Muscle layer of duodenum (tissue), 2 donors: ENCODE results near the gene OPRD1.
"Not testable (repeated sequence)": the region's sequence is repeated elsewhere in the genome, so short reads cannot be mapped to it uniquely, and the experiment has no call there.

ENCODE experiments used
- H3K27ac ChIP-seq: one replicate; pipeline ENCODE4 v1.7.0; 2013; ENCODE audit warnings: mild to moderate bottlenecking, low read length
- H3K27me3 ChIP-seq: one replicate; pipeline ENCODE4 v1.7.0; 2013; ENCODE audit warnings: low read depth, mild to moderate bottlenecking, control low read depth, low read length
- H3K36me3 ChIP-seq, 2 donors: one replicate each; pipeline ENCODE4 v1.7.0; 2013; ENCODE audit warnings: low read length in 2 of 2, control low read depth in 1 of 2, mild to moderate bottlenecking in 1 of 2; ENCODE audit not compliant: insufficient read depth in 2 of 2, control insufficient read depth in 1 of 2
- H3K4me1 ChIP-seq, 2 donors: one replicate each; pipeline ENCODE4 v1.7.0; 2013; ENCODE audit warnings: low read length in 2 of 2, mild to moderate bottlenecking in 2 of 2, control low read depth in 1 of 2, moderate library complexity in 1 of 2; ENCODE audit not compliant: insufficient read depth in 2 of 2, control insufficient read depth in 1 of 2
- H3K4me3 ChIP-seq, 2 donors: one replicate each; pipeline ENCODE4 v1.7.0; 2013; ENCODE audit warnings: low read length in 2 of 2, low read depth in 1 of 2, mild to moderate bottlenecking in 1 of 2
- H3K9me3 ChIP-seq, 2 donors: one replicate each; pipeline ENCODE4 v1.7.0; 2013; ENCODE audit warnings: low read length in 2 of 2, control low read depth in 1 of 2, mild to moderate bottlenecking in 1 of 2; ENCODE audit not compliant: control insufficient read depth in 1 of 2
- donor health status: healthy.

The OPRD1 gene

DNA sequence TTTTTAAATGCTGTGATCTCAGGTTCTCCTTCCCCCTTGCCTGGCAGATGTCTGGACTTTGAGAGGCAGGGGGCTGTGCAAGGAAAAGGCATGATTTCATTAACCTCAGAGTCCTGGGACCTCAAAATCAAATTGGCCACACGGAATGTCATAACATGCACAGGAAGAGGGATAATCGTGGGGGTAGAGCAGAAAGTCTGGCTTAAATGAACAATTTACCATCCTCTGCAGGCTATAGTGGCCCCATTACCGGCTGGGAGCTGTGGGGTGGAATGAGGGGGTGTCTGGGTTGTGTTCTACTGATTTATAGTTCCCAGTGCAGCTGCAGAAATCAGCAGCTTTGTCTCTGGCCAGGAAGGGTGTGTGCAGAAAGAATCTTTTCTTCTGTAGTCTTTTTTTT, 10.8 kb downstream of the OPRD1 start:
- no peak overlapping the region for H3K4me3 ChIP-seq
- no peaks in the 10 kb centered on the region for H3K9me3 ChIP-seq
- H3K4me1 ChIP-seq: no peaks in the 10 kb centered on the region
- no peak overlapping the region for H3K27ac ChIP-seq
- H3K36me3 ChIP-seq: no peaks in the 10 kb centered on the region
- no peaks in the 10 kb centered on the region for H3K27me3 ChIP-seq

- not testable (repeated sequence) for H3K4me1 ChIP-seq
These were observed 12.1 kb downstream of the OPRD1 start for GRCh38 chr1:28824061-28824460.

DNA sequence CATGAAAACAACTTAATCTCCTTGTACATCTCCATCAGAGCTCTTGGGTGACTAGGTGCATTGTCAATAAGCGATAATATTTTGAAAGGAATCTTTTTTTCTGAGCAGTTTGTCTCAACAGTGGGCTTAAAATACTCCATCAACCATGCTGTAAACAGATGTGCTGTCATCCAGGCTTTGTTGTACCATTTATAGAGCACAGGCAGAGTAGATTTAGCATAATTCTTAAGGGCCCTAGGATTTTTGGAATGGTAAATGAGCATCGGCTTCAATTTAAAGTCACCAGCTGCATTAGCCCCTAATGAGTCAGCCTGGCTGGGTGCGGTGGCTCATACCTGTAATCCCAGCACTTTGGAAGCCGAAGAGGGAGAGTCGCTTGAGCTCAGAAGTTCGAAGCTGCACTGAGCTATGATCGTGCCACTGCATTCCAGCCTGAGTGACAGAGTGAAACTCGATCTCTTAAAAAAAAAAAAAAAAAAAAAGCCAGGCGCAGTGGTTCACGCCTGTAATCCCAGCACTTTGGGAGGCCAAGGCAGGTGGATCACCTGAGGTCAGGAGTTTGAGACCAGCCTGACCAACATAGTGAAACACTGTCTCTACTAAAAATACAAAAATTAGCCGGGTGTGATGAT, 16.4 kb downstream of the OPRD1 start:
- not testable (repeated sequence) for H3K4me3 ChIP-seq, H3K27me3 ChIP-seq, H3K4me1 ChIP-seq, H3K27ac ChIP-seq, H3K9me3 ChIP-seq, H3K36me3 ChIP-seq

More at GRCh38 chr1:28824061-28824460, 12.1 kb downstream of the OPRD1 start:
- not testable (repeated sequence) for H3K27ac ChIP-seq, H3K36me3 ChIP-seq, H3K4me3 ChIP-seq, H3K9me3 ChIP-seq, H3K27me3 ChIP-seq

DNA sequence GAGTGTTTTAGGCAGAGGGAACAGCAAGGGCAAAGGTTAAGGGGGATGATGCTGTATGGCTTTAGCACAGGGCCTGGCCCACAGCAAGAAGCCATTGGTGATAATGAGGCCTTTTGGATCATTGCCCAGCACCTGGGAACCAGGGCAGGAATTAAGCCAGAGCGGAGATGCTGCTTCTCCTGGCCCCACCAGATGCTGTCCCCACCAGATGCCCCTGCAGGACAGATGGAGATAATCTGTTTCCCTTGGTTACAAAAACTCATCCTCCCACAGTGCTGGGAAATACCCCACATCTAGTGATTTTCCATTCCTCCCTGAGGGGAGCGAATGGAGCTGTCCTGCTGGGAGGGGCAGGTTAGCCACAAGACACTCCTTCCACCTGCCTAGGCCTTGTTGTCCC, 18.8 kb downstream of the OPRD1 start:
- Histone ChIP-seq H3K9me3 (no peaks in the 10 kb centered on the region), H3K27me3 (no peaks in the 10 kb centered on the region), H3K27ac (no peak overlapping the region), H3K36me3 (no peaks in the 10 kb centered on the region), H3K4me3 (no peak overlapping the region), H3K4me1 (no peaks in the 10 kb centered on the region)

GRCh38 chr1:28832966-28833365, 21.0 kb downstream of the OPRD1 start:
- Histone ChIP-seq H3K4me3 (no peak overlapping the region), H3K9me3 (no peaks in the 10 kb centered on the region), H3K27ac (no peak overlapping the region), H3K4me1 (no peaks in the 10 kb centered on the region), H3K27me3 (no peaks in the 10 kb centered on the region), H3K36me3 (no peaks in the 10 kb centered on the region)

GRCh38 chr1:28833381-28833780, 21.4 kb downstream of the OPRD1 start:
- Histone ChIP-seq H3K27ac (no peak overlapping the region), H3K36me3 (no peaks in the 10 kb centered on the region), H3K4me3 (no peak overlapping the region)

GRCh38 chr1:28835237-28835650, 23.3 kb downstream of the OPRD1 start:
- H3K36me3 ChIP-seq: no peaks in the 10 kb centered on the region

More at GRCh38 chr1:28833381-28833780, 21.4 kb downstream of the OPRD1 start:
- Histone ChIP-seq H3K4me1 (no peaks in the 10 kb centered on the region), H3K27me3 (no peaks in the 10 kb centered on the region), H3K9me3 (no peaks in the 10 kb centered on the region)

GRCh38 chr1:28836421-28836956, 24.5 kb downstream of the OPRD1 start:
- H3K27me3 ChIP-seq: no peaks in the 10 kb centered on the region
- no peak overlapping the region for H3K4me3 ChIP-seq
- no peaks in the 10 kb centered on the region for H3K4me1 ChIP-seq
- H3K36me3 ChIP-seq: no peaks in the 10 kb centered on the region
- no peaks in the 10 kb centered on the region for H3K9me3 ChIP-seq
- H3K27ac ChIP-seq: no peak overlapping the region

More at GRCh38 chr1:28835237-28835650, 23.3 kb downstream of the OPRD1 start:
- Histone ChIP-seq H3K27me3 (no peaks in the 10 kb centered on the region), H3K9me3 (no peaks in the 10 kb centered on the region), H3K4me1 (no peaks in the 10 kb centered on the region), H3K27ac (no peak overlapping the region), H3K4me3 (no peak overlapping the region)

GRCh38 chr1:28840928-28841544, 29.1 kb downstream of the OPRD1 start:
- H3K27me3 ChIP-seq: no peaks in the 10 kb centered on the region
- H3K36me3 ChIP-seq: no peaks in the 10 kb centered on the region
- no peak overlapping the region for H3K27ac ChIP-seq
- no peaks in the 10 kb centered on the region for H3K9me3 ChIP-seq
- H3K4me1 ChIP-seq: no peaks in the 10 kb centered on the region
- no peak overlapping the region for H3K4me3 ChIP-seq

DNA sequence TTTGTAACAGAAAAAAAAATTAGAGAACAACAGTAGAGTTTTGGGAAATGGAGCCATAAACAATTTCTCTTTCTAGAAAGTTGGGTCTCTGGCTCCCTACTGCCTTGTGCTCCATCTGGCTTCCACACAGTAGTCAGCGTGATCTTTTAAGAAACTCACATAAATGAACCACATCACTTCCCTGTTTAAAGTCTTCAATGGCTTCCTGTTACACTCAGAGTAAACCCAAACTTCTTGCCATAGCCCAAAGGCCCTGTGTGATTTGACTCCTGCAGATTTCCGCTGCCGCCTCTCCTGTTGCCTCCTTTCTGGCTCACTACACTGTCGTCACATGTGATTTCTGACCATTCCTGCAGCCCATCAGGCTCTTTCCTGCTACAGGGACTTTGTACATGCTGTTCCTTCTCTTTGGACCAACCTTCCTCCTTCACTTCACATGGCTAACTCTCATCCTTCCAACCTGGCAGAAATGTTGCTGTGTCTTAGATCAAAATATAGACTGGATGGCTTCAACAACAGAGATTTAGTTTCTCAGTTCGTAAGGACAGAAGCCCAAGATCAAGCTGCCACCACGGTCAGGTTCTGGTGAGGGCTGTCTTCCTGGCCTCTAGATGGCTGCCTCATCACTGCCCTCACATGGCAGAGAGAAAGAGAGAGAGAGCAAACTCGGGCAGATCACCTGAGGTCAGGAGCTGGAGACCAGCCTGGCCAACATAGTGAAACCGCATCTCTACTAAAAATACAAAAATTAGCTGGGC, 34.0 kb downstream of the OPRD1 start:
- Histone ChIP-seq H3K27me3 (no peaks in the 10 kb centered on the region), H3K9me3 (no peaks in the 10 kb centered on the region), H3K36me3 (no peaks in the 10 kb centered on the region), H3K4me3 (no peak overlapping the region), H3K4me1 (no peaks in the 10 kb centered on the region), H3K27ac (no peak overlapping the region)

DNA sequence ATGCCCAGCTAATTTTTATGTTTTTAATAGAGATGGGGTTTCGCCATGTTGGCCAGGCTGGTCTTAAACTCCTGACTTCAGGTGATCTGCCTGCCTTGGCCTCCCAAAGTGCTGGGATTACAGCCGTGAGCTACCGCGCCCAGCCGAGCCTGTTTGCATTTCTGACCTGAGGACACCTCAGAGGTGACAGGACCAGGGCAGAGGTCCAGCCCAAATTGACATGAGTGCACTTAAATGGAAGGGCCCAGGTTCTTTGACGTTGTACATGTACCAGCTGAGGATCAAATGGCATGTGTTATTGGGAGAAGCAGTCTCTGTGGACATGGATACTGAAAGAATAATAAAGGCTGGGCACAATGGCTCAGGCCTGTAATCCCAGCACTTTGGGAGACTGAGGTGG, 35.2 kb downstream of the OPRD1 start:
- H3K4me3 ChIP-seq, H3K36me3 ChIP-seq, H3K4me1 ChIP-seq: not testable (repeated sequence)

More for the DNA sequence above, 35.2 kb downstream of the OPRD1 start:
- not testable (repeated sequence) for H3K27ac ChIP-seq, H3K27me3 ChIP-seq, H3K9me3 ChIP-seq
